ENCODE measurements around the gene LRIT3.

DNA sequence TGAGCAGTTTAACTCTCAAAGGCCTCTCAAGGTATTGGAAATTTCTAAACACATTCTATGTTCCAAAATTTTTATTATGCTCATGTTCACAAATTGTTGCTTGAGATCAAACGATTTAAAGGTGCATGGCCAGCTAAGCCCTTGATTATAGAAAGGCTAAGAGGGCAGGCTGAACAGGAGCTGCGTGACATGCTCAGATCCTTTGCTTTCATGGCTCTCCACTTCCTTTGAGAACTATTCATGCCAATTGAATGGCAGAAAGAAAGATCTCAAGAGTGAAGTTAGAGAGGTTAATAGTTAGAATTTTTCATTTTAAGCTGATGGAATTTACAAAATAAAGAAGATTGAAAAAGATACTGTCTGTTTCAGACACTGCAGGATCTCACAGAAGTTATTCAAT lies 594 bp downstream of the LRIT3 start:
- TF ChIP-seq, protein P1, sequence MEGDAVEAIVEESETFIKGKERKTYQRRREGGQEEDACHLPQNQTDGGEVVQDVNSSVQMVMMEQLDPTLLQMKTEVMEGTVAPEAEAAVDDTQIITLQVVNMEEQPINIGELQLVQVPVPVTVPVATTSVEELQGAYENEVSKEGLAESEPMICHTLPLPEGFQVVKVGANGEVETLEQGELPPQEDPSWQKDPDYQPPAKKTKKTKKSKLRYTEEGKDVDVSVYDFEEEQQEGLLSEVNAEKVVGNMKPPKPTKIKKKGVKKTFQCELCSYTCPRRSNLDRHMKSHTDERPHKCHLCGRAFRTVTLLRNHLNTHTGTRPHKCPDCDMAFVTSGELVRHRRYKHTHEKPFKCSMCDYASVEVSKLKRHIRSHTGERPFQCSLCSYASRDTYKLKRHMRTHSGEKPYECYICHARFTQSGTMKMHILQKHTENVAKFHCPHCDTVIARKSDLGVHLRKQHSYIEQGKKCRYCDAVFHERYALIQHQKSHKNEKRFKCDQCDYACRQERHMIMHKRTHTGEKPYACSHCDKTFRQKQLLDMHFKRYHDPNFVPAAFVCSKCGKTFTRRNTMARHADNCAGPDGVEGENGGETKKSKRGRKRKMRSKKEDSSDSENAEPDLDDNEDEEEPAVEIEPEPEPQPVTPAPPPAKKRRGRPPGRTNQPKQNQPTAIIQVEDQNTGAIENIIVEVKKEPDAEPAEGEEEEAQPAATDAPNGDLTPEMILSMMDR (IDR thresholded peaks at IDR 0.05; ENCODE audit: extremely low read depth in 1 of 2, insufficient read depth in 1 of 2, low read depth in 1 of 2, low read length in 2 of 2) = no peak
- TF ChIP-seq POLR2AphosphoS5 (IDR thresholded peaks at IDR 0.05; ENCODE audit: insufficient read depth, low read depth, low read length) (no peak), POLR2A (IDR thresholded peaks at IDR 0.05; ENCODE audit: low read depth, low read length) (no peak), MYC (IDR thresholded peaks at IDR 0.05; ENCODE audit: low read depth, low read length) (no peak), EZH2 (IDR thresholded peaks at IDR 0.05; ENCODE audit: borderline replicate concordance, low read depth, low read length, severe bottlenecking) (no peak)
- TF ChIP-seq, protein P2, sequence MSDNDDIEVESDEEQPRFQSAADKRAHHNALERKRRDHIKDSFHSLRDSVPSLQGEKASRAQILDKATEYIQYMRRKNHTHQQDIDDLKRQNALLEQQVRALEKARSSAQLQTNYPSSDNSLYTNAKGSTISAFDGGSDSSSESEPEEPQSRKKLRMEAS (IDR thresholded peaks at IDR 0.05; ENCODE audit: insufficient read depth, insufficient read length) = no peak
